GM12878 (cell line): Measurements from ENCODE around the gene TTLL13.

ENCODE experiments used
- CHD2 ChIP-seq: IDR thresholded peaks from 2 replicates; pipeline ENCODE4 v1.6.1; 2011; ENCODE audit warnings: low read depth, low read length, improper control_type of control experiment, borderline replicate concordance
- RAD21 ChIP-seq: IDR thresholded peaks from 2 replicates; pipeline ENCODE4 v1.6.1; 2011; ENCODE audit warnings: mild to moderate bottlenecking, low read depth, low read length, moderate library complexity; ENCODE audit not compliant: insufficient read depth

- TF ChIP-seq CHD2 (no peak), RAD21 (no peak)
Measured at GRCh38 chr15:90294601-90295269, 45.4 kb downstream of the TTLL13 start.
